DND-41 (cell line): ENCODE results near the gene ZNF296.

Source experiments
- ATAC-seq: fragments of 200-7000 bp; cut with Tn5 transposase; 3 replicates; pipeline ENCODE4 v1.9.1; 2021; ENCODE audit warnings: low read depth; ENCODE audit not compliant: insufficient read depth
- DNase-seq: peaks from one replicate; pipeline ENCODE4 v3.0.0-alpha.2; 2020
- H2AFZ ChIP-seq: 2 replicates; pipeline ENCODE4 v1.6.0; 2012; ENCODE audit warnings: low read depth, low read length
- H3K27ac ChIP-seq: 2 replicates; pipeline ENCODE4 v1.5.1; 2012; ENCODE audit warnings: low read length, inconsistent platforms
- H3K27me3 ChIP-seq: fragments of 200-600 bp; sonication (generic); 2 replicates; pipeline ENCODE4 v1.6.0; 2012; ENCODE audit warnings: low read length, mild to moderate bottlenecking, inconsistent platforms; ENCODE audit not compliant: insufficient read depth, poor library complexity
- H3K36me3 ChIP-seq: 2 replicates; pipeline ENCODE4 v1.5.1; 2012; ENCODE audit warnings: low read length, inconsistent platforms; ENCODE audit not compliant: insufficient read depth
- H3K4me1 ChIP-seq: 2 replicates; pipeline ENCODE4 v1.5.1; 2012; ENCODE audit warnings: mild to moderate bottlenecking, low read length; ENCODE audit not compliant: insufficient read depth
- H3K4me2 ChIP-seq: 2 replicates; pipeline ENCODE4 v1.6.0; 2012; ENCODE audit warnings: mild to moderate bottlenecking, moderate library complexity, low read length, inconsistent platforms; ENCODE audit not compliant: insufficient read depth
- H3K4me3 ChIP-seq, 2 experiments: fragments of 200-600 bp in 1 of 2; shearing (Covaris generic) in 1 of 2; 2 replicates each; pipeline ENCODE4 v1.5.1; 2012 to 2016; ENCODE audit warnings: inconsistent platforms in 2 of 2, low read length in 2 of 2, mild to moderate bottlenecking in 2 of 2, low read depth in 1 of 2, moderate library complexity in 1 of 2
- H3K79me2 ChIP-seq: 2 replicates; pipeline ENCODE4 v1.6.0; 2012; ENCODE audit warnings: low read length, inconsistent platforms; ENCODE audit not compliant: insufficient read depth
- H3K9ac ChIP-seq: 2 replicates; pipeline ENCODE4 v1.6.0; 2012; ENCODE audit warnings: low read depth, mild to moderate bottlenecking, inconsistent platforms, low read length, moderate library complexity
- H3K9me3 ChIP-seq: 2 replicates; pipeline ENCODE4 v1.5.1; 2012; ENCODE audit warnings: low read length, moderate library complexity, mild to moderate bottlenecking, inconsistent platforms; ENCODE audit not compliant: insufficient read depth, severe bottlenecking
- H4K20me1 ChIP-seq: 2 replicates; pipeline ENCODE4 v1.6.0; 2012; ENCODE audit warnings: low read length; ENCODE audit not compliant: insufficient read depth
- EZH2 ChIP-seq: IDR thresholded peaks from 3 replicates; pipeline ENCODE4 v1.6.1; 2012; ENCODE audit warnings: borderline replicate concordance, low read depth, mild to moderate bottlenecking, moderate library complexity, low read length, inconsistent platforms; ENCODE audit not compliant: severe bottlenecking
- TF ChIP-seq, protein P1 (sequence below): IDR thresholded peaks from 2 replicates; pipeline ENCODE4 v1.5.1; 2012; ENCODE audit warnings: borderline replicate concordance, low read length, moderate library complexity, mild to moderate bottlenecking; ENCODE audit not compliant: poor library complexity, severe bottlenecking; ENCODE audit errors: extremely low read depth

Gene ZNF296

DNA sequence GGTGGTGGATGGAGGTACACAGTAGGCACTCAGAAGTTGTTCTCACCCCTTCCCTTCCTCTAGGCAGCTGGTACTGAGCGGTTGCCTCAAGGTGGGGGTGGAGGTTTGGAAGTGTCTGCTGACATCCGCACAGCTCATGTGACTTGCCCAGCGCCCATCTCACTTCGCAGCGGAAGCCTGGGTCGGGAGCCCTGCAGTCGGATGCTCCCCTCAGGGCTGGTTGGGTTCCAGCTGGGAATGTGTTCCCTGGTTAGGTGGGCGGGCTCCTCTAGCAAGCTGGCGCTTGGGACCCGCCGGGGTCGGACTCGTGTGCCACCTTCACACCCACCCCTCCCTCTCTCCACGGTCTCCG is 26.9 kb upstream of the ZNF296 start:
- Histone ChIP-seq H3K4me1 (peaks cover 4% of the 10 kb centered on the region; the same call in 1 of the 2 replicates), H3K4me3 (no peak overlapping the region), H2AFZ (no peak overlapping the region), H3K4me2 (no peak overlapping the region), H4K20me1 (peaks cover 89% of the 10 kb centered on the region), H3K27me3 (no peaks in the 10 kb centered on the region), H3K27ac (no peak overlapping the region), H3K36me3 (peaks cover 23% of the 10 kb centered on the region), H3K79me2 (peaks cover 97% of the 10 kb centered on the region), H3K9me3 (no peaks in the 10 kb centered on the region), H3K9ac (no peak overlapping the region)
- ATAC-seq (peak; percentile 67), DNase-seq (peak; percentile 34)
- no peak for TF ChIP-seq EZH2
- TF ChIP-seq, protein P1, sequence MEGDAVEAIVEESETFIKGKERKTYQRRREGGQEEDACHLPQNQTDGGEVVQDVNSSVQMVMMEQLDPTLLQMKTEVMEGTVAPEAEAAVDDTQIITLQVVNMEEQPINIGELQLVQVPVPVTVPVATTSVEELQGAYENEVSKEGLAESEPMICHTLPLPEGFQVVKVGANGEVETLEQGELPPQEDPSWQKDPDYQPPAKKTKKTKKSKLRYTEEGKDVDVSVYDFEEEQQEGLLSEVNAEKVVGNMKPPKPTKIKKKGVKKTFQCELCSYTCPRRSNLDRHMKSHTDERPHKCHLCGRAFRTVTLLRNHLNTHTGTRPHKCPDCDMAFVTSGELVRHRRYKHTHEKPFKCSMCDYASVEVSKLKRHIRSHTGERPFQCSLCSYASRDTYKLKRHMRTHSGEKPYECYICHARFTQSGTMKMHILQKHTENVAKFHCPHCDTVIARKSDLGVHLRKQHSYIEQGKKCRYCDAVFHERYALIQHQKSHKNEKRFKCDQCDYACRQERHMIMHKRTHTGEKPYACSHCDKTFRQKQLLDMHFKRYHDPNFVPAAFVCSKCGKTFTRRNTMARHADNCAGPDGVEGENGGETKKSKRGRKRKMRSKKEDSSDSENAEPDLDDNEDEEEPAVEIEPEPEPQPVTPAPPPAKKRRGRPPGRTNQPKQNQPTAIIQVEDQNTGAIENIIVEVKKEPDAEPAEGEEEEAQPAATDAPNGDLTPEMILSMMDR: no peak

DNA sequence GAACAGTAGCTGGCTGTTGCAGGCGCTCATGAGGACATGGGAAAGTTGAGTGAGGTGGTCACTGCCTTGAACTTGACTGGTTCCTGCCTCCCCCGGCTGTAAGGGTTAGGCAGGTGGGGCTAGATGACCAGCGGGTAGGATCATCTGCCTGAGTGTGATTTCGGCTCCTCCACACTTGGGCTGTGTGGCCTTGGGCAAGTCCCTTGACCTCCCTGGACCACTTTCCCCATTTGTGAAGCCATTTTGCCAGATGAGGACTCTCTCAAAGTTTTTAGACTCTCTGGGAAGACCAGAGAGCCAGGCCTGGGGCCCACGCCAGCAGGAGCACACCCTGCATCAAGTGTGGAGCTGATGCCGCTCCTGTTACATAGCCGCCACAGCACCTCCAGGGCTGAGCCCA is 26.2 kb upstream of the ZNF296 start:
- Histone ChIP-seq H3K36me3 (peaks cover 29% of the 10 kb centered on the region), H3K4me1 (peaks cover 10% of the 10 kb centered on the region), H3K9ac (no peak overlapping the region), H3K27me3 (no peaks in the 10 kb centered on the region), H3K9me3 (no peaks in the 10 kb centered on the region), H3K79me2 (peaks cover 97% of the 10 kb centered on the region), H2AFZ (no peak overlapping the region), H3K4me2 (no peak overlapping the region), H3K27ac (no peak overlapping the region), H3K4me3 (no peak overlapping the region), H4K20me1 (peaks cover 89% of the 10 kb centered on the region)
- TF ChIP-seq EZH2: no peak
- TF ChIP-seq, protein P1: no peak
- ATAC-seq: no peak
- no peak for DNase-seq

DNA sequence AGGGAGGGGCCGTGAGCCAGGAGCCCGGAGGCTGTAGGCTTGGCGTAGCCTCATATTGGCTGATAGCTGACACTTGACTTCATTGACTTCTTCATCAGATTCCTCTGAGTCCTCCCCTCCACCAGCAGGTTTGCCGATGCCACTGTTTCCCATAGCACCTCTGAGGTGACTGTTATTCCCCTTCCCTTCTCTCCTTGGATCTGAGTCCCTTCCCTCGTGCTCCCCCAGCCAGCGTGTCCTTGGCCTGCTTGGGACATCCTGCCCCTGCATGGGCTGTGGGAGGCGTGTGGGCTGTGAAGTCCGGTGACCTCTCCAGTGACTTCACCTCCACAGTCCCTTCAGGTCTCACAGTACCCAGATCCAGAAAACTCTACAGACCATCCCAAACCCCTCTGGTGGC is 25.5 kb upstream of the ZNF296 start:
- H3K9ac ChIP-seq: no peak overlapping the region
- H3K4me3 ChIP-seq: no peak overlapping the region
- H4K20me1 ChIP-seq: peaks cover 93% of the 10 kb centered on the region
- DNase-seq: no peak
- TF ChIP-seq, protein P1: no peak
- no peak for TF ChIP-seq EZH2
- no peak overlapping the region for H3K27ac ChIP-seq
- H3K36me3 ChIP-seq: peaks cover 32% of the 10 kb centered on the region
- H3K9me3 ChIP-seq: no peaks in the 10 kb centered on the region
- no peak overlapping the region for H2AFZ ChIP-seq
- peaks cover 15% of the 10 kb centered on the region for H3K4me1 ChIP-seq
- no peak for ATAC-seq
- H3K27me3 ChIP-seq: no peaks in the 10 kb centered on the region
- no peak overlapping the region for H3K4me2 ChIP-seq
- H3K79me2 ChIP-seq: peaks cover 97% of the 10 kb centered on the region

DNA sequence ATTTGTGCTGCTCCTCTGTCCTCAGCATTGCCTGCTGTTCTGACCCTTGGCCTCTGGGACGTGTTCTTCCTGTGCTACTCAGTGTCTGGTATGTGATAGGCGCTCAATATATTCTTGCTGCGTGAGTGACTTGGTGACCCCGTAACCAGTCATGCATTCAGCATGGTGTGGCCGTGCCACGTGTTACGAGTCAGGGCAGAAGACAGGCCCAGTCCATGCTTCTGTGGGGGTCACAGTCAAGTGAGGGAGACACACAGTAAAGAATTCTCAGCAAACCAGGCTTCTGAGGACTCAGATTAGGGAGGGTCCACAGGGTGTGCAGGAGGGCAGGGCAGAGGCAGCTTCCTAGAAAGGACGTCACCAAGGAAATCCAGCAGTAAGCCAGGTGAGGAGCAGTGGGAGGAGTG is 24.6 kb upstream of the ZNF296 start:
- H3K36me3 ChIP-seq: peaks cover 36% of the 10 kb centered on the region
- no peaks in the 10 kb centered on the region for H3K9me3 ChIP-seq
- peaks cover 100% of the 10 kb centered on the region for H3K79me2 ChIP-seq
- H4K20me1 ChIP-seq: peaks cover 100% of the 10 kb centered on the region
- no peak overlapping the region for H3K9ac ChIP-seq
- DNase-seq (no peak), ATAC-seq (no peak)
- H3K4me2 ChIP-seq: no peak overlapping the region
- no peak overlapping the region for H3K27ac ChIP-seq
- H3K27me3 ChIP-seq: no peaks in the 10 kb centered on the region
- no peak overlapping the region for H2AFZ ChIP-seq
- TF ChIP-seq, protein P1: no peak
- no peak for TF ChIP-seq EZH2
- peaks cover 24% of the 10 kb centered on the region for H3K4me1 ChIP-seq
- no peak overlapping the region for H3K4me3 ChIP-seq
